ENCODE data around the gene NOLC1. TPM values are rescaled to one million over a fixed set of nuclear protein-coding genes. Genes with fewer than 3 reads are reported as not detected.
A peak's percentile ranks its signal among the peaks of the same experiment; 100 is the strongest.

Gene NOLC1
- total RNA-seq = 57.5 TPM

DNA sequence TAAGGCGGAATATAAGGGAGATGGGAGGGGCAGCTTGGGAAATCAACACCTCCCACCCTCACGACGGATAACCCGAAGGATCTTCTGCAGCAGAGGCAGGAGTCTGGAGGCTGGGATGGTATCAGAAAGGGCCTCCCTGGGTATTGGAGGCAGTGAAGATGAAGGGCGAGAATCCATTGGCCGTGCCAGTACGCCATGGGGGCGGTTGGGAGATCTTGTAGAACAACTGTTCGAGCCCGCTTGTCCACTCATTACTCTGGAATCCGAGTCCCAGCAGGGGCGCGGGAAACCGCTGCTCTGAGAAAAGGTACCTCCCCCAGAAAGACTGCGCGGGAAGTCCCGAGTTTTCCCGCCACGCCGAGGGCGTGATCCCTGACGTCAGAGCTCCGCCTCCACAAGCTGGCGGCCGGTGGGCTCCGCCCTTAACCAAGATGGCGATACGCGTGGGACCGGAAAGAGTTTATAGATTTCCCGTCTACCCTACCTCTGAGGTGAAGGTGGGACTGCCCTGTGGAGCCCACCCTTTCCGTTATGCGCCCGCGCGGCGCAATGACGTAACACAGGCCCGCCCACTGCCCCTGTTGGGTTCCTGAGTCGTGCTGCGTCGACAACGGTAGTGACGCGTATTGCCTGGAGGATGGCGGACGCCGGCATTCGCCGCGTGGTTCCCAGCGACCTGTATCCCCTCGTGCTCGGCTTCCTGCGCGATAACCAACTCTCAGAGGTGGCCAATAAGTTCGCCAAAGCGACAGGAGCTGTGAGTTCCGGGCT, at the start of gene NOLC1:
TSS of gene NOLC1 (plus strand) at position 616 of the 771 bp plus-strand sequence. CDS start at position 638, 22 bp downstream.
- ATAC-seq = peak; percentile 98

DNA sequence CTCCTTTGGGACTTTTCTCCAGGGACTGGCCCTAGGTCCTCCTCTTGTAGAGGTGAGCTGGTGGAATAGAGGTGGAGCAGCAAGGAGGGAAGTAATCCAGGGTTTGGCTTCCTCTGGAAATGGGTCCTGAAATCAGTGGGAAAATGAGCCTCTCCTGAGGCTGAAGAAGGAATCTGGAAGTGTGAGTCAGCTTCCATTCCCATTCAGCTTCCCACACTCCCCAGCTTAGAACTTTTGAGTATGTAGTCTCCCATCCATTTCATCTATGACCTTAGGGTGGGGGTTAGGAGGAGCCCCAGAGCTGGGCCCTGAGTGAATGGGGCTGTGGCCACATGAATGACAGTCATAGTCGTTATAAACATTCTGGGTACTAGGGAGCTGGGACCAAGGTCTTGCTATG, 49.8 kb upstream of the NOLC1 start:
- no peak for ATAC-seq

DNA sequence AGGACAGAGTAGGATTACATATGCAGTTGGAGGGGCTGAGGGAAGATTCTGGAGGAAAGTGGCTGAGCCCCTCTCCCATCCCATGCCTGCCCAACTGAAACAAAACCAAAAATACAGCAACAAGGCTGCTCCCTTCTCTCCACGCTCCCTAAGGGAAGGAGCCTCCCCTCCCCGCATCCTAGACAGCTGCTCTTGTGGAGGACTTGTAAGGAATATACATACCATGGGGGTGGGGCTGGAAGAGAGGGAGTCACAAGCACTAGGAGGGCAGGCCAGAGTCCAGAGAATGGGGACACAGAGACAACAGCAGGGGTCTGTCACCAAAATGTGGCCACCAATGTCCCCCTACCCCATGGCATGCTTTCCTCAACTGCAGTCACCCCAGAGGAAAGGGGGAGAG, 45.2 kb upstream of the NOLC1 start:
- no peak for ATAC-seq

DNA sequence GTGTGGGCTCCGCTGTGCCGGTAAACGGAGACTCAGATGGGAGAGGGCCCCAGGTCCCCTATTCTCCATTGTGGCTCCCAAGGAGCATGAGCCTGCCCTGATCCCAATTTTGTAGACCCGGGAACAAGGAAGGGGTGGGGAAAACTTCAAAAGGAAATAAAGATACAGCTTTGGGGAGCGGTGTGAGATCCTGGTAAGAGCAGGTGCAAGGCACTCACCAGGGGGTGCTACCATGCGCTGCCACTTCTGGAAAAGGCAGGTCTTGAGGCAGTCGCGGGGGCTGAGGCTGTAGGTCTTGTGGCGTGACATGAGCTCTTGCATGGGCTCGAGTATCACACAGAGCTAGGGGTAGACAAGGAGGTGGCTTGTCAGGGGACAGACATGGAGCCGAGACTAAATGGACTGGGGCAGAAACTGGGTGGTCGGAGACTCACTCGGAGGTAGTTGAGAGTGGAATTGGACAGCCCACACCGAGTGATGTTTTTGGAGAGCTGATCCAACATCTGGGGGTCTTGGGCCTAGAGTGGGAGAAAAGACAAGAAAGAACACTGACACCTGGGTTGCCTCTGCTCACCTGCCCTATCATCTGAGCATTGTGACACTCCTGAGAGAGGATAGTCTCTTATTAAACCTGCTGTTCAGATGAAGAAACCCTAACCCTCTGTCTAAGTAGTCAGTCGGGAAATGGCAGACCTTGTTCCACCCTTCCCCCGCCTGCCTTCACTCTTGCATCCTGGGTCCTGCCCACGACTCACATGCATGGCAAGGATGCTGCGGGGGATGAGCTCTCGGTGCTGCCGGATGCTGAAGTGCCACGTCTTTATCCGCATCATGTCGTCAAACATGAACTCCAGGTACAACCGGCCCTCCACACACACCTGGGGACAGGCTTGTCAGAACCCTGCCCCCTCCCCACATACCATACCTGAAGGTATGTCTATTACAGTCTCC, 42.7 kb upstream of the NOLC1 start:
- no peak for ATAC-seq

DNA sequence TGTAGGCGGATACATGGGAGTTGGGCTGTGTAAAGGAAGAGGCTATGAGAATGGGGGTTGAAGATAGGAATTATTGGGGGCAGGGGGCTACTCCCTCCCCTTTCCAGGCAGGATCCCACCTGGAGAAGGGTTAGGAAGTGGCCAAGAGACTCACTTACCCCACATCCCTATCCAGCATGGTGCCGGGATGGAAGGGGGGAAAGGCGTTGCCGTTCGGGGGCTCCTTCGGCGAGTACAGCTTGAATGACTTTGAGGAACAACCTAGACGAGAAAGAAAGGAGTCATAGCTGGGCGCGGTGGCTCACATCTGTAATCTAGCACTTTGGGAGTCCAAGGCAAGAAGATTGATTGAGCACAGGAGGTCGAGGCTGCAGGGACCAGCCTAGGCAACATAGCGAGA, 40.9 kb upstream of the NOLC1 start:
- ATAC-seq = no peak

DNA sequence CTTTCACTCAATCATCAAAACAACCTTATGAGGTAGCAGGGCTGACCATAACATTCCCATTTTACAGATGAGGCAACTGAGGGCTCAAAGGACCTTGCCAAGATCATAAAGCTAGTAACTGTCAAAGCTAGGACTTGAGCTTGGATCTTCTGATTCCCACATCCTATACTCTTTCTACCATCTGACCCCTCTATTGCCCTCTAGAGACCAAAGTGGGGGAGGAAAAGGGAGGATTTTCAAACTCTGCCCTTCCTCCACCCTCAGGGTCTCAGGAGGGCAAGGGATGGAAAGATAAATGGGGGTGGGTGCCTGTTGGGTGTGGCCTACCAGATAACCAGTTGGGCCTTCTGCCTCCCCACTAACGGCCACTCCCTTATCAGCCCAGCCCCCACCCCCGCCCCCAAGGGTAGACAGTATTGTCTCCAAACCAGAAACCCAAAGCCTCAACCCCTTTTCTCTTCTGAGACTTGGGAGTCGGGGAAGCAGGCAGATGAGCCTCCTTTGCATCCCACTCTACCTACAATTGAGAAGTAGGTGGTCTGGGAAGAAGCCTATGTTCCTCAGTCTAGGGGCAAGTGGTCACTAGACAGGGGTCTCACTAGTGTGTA, 39.9 kb upstream of the NOLC1 start:
- no peak for ATAC-seq

DNA sequence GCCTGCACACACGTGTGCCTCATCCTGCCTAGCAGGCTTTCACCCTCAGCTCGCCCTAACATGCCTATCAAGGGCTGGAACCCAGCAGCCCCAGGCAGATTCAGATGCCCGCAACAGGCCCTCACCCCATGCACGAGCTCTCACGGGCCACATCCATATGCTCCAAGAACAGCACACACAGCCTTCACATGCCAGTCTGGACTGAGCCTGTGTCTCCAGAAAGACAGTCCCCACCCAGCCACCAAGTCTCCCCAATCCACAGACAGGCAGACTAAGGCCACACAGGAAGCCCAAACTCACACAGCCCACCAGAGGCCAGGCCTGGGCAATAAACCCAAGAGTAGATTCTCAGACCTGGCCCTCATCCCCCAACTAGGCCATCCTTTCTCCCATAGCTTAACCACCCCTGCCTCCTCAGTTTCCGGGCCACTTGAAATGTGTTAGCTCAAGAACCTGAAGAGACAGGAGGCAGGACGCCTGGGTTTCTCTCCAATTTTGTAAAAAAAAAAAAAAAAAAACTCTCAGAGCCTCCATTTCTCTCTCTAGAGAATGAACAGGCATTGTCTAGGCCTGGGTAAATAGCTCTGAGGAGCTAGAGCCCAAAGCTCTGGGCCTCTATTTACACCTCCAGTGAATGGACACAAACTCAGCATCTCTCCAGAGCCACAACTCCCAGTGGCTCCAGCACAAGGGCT, 38.8 kb upstream of the NOLC1 start:
- ATAC-seq = peak; percentile 88

DNA sequence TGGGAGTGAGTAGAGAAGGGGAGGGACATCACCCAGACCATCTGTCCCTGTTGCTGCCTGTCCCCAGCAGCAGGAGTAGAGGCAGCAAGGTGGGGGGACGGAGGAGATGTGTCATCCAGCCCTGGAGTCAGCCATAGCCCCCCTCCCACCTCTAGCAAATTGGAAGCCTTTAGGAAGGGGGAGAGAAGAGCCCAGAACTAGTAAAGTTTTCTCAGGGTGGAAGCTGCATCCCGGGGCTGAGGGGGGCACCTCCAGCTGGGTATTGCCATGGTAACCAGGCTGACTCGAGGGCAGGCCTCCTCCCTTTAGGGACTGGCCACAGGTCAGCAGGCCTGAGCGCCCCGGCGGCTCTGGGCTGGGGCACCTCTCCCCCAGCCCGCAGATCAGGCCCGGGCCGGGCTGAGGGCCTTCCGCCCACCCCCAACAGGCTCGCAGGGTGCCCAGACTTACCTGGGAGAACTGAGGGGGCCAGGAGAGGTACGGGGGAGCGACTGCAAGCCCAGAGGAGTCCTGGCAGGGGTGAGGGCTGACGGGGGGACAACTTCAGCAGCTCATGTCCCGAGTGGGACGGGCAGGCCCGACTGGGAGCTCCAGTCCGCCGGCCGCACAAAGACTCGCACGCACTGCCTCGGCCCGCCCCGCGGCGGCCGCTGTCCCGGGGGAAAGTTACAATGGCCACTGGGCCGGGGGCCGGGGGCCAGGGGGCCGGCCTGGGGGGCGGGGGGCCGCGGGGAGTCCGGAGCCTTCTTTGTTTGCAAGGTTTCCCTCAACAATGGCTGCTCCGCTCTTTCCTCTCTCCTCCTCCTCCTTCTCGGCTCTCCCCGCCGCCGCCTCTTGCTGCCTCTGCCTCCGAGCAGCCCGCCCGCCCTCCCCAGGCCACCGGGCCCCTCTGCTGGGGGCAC, 38.0 kb upstream of the NOLC1 start:
- peak; percentile 3 for ATAC-seq

DNA sequence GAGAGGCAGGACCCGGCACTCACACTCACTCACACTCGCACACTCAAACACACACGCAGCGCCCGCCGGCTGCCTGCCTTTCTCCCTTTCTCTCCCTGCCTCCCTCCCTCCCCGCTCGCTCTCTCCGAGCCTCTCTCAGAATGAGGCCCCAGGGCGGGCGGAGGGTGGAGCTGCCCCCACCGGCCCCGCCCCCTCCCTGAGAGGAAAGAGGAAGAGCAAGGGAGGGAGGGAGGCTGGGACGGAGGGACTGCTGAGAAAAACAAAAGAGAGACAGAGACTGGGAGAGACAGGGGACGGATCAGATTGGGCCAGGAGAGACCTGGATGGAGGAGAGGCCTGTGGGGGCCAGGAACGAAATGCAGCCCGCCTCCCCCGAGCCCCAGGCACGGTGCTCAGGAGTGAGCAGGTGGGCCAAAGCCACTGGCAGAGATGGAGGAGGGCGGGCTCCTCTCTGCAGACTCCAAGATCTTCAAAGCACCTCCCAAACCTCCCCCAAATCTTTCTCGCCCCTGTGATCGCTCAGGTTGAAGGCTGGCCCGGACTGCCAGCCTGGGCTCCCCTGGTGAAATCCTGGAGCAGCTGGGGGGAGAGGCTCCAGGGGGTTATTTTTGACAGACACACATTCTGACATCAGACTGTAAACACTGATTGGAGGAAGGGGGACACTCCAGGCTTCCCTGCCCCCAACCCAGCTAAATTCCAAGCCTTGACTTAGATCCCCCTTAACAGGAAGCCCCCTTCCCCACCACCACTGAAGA, 37.1 kb upstream of the NOLC1 start:
- ATAC-seq = peak; percentile 73

DNA sequence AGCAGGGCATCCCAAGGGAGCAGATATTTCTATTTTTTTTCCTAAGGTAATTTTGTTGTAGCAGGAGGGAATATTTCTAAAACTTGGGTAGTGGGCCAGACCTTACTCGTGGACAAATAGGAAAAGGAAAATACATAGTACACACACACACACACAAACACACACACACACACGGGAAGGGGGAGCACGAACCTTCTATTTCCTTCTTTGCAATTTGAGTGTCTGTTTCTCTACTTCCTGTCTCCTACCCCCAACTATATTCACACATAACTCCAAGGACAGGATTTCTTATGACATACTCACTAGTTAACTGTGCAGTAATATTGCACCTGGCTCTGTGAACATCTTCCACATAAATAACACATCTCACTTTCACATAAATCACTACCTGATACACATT, 36.4 kb upstream of the NOLC1 start:
- ATAC-seq = no peak

DNA sequence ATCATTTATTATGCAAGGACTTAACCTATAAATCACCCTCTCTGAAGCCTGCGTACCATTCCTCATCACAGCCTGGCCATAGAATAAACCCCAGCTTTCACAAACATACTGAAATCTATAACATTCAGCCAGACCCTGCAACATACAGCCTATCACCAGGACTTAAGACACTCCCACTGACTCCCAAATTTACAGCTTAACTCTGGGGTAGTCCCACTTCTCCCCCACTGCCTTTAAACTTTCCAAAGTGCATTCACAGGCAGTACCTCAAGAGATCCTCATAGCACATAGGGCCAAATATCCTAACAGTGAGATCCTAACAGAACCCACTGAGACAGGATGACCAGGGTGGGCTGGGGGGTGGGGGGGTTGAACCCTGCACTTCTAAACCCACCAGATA, 35.5 kb upstream of the NOLC1 start:
- ATAC-seq = no peak

DNA sequence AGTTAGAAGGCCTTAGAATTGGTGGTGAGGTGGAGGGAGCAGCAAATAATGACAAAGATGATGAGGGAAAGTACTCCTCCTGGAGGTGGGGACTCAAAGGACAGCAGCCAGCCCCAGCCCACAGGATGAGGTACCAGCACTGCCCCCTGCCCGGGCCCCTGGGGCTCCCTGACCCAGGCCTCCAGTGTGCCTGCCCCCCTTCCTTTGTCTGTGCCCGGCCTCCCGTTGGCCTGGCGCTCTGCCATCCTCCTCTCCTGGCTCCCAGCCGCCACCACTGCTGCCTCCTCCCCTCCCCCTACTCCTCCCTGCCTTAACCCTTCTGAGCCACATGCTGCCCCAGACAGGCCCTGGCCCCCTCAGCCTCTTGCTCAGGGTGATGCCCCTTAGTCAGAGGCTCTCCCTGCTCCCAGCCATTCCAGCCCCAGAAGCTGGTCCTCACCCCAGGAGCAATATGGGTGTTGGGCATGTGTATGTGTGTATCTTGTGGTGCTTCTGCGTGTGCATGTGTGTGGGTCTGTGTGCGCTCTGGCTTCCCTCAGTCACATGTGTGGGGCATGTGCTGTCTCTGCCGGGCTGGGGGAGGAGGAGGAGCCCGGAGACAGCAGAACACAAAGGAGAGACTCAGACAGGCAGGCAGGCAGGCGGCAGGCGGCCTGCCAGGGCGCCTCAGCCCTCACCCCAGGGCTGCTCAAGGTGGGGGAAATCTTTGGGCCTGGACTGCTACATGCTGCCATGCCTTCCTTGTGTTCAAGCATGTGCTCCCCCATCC, 34.6 kb upstream of the NOLC1 start:
- peak; percentile 12 for ATAC-seq

DNA sequence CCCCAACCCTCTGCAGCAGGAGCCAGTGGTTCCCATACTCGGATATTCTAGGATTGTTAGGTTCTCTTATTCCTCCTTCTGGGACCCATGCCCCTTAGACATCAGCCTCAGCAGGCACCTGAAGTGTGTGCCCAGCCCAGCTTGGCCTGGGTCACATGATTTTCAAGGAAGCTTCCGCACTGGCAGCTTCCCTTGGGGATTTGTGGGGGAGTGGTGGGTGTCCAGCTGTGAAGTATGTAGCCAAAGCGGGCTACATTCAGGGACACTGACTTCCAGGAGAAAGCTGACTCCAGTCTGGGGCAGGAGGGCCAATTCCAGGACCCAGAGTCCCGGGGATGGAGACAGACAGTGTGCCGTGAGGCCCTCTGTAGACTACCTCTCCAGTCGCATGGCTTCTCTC, 33.3 kb upstream of the NOLC1 start:
- no peak for ATAC-seq

DNA sequence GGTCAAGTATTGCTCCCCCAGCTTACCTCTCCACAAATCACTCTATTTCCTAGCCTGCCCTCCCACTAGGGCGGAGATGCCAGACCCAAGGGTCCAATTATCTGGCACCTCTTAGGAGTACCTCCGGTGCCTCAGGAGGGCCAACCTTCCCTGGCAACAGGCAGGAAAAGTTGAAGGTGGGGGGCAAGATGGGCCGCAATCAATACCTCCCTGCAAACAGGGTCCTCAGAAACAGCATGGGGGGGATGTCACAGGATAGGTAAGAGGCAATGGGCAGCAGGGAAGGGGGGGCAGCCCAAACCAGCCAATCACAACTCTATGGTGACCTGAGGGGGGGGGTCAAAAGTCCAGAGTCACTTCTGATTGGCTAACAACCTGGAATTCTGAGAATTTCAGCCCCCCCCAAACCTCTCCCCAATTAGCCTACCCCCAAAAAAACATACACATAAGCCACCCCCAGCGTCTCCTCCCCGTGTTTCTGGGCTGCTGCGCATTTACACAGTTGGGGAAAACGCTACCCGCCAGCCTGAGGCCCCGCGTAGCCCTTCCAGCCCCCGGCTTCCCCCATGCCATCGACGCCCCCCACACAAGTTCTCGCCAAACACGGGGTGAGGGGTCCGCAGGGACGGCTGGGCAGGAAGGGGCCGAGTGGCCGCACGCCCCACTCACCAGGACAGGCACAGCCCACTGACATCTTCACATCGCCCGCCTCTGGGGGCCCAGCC, 32.6 kb upstream of the NOLC1 start:
- peak; percentile 5 for ATAC-seq

DNA sequence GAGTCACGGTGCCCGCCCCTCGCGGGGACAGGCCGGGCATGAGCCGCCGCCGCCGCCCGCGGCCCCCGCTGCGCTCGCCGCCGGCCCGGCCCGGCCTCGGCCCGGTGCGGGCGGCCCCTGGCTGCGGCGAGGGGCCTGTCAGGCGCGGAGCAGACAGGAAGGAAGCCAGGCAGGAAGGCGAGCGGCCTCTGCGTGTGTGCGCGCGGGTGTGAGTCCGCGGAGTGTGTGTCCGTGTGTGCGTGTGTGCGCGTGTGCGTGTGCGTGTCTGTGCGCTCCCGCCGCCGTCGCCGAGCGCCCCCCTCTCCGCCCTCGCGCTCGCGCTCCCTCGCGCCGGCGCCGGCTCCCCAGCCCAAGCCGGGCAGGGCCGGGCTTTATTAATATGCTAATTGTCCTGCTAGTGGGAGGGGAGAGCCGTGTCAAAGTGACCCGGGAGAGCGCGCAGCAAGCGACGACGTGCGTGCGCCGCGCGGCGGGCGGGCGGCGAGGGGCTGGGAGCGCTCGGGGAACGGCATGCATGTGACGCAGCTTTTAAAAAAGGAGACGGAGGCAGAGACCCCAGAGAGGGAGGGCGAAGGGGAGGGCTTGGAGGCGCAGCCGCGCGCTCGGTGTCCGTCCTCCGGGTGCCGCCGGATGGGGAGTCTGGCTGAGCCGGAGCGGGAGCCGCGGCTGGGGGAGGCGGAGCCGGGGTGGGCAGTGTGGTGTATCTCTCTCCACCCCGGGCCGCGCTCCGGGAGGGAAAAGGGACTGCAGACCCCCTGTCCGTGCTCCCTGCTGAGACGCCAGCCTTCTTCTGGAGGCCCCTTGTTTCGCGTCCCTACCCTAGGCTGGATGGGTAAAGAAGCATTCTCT, 31.8 kb upstream of the NOLC1 start, which contains the start of gene LDB1:
TSS of gene LDB1 (minus strand) at position 227 of the 849 bp plus-strand sequence. CDS start 258 bp downstream, outside the sequence.
- ATAC-seq = peak; percentile 59

DNA sequence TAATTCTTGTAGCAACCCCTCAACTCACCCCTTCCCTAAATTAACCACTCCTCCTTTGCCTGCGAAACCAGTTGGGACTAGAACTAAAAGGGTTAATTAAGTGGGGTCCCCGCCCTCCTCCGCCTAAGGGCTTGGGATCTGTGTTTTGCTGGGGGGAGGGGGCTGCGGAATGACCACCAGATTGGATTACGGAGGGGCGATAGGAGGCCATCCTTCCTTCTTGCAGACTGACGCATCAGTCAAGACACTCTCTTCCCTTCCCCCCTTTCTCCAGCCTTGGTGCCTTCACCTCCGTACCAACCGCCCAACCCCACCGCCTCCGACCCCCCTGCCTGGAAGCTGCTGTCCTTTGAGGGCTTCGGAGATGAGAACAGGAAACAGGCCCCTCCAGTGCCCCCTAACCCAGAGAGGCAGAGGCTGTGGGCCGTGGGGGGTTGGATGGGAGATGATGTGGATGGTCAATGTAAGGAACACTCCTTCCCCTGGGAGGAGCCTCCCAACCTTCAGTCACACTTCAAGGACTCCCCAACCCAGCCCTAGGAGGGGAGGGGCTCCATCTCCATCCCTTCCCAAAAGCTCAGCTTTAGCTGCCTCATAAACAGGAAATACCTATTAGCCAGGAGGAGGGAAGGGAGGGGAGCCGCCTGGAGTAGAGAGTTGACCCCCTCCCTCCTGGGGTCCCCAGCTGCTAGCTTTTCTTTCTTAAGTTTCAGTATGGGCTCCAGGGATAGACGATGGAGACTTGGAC, 31.0 kb upstream of the NOLC1 start:
- ATAC-seq = peak; percentile 2

DNA sequence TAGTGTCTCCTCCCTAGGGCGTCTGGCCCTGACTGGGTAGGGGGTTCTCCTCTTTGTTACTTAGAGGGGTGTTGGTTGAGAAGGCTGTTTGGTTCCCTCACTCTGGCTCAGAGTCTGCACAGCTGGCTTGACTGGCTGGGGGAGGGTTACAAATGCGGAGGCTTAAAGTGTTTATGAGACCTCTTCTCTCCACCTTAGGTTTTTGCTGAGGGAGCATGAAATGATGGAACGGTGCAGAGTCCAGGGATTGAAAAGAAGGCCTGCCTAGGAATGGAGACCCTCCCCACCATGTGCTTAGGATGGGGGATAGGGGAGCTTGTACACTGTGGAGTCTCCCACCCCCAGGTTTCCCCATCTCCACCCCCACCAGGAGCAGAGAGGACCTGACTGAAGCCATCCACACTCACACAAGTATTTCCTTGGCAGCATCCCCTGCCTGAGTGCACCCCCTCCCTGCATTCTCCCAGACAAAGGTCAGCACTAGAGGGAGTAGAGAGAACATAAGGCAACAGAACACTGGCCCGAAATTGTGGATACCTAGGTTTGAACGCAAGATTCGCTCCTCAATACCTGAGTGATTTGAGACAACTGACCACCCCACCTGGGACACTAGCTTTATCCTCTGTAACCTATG, 30.3 kb upstream of the NOLC1 start:
- ATAC-seq = no peak

Data from esophagus mucosa (tissue), 1 donor.